ENCODE measurements around the gene WWC1. TPM values are rescaled to one million over a fixed set of nuclear protein-coding genes. Genes with fewer than 3 reads are reported as not detected.

WWC1 gene
- total and polyA plus RNA-seq, 9 of the 15 experiments (the other 6 are each of a cell fraction or from before 2014, with no cell fraction given), result under 0.01 to 0.54 (median 0.42) TPM; not detected in 6

- TF ChIP-seq, protein P1, sequence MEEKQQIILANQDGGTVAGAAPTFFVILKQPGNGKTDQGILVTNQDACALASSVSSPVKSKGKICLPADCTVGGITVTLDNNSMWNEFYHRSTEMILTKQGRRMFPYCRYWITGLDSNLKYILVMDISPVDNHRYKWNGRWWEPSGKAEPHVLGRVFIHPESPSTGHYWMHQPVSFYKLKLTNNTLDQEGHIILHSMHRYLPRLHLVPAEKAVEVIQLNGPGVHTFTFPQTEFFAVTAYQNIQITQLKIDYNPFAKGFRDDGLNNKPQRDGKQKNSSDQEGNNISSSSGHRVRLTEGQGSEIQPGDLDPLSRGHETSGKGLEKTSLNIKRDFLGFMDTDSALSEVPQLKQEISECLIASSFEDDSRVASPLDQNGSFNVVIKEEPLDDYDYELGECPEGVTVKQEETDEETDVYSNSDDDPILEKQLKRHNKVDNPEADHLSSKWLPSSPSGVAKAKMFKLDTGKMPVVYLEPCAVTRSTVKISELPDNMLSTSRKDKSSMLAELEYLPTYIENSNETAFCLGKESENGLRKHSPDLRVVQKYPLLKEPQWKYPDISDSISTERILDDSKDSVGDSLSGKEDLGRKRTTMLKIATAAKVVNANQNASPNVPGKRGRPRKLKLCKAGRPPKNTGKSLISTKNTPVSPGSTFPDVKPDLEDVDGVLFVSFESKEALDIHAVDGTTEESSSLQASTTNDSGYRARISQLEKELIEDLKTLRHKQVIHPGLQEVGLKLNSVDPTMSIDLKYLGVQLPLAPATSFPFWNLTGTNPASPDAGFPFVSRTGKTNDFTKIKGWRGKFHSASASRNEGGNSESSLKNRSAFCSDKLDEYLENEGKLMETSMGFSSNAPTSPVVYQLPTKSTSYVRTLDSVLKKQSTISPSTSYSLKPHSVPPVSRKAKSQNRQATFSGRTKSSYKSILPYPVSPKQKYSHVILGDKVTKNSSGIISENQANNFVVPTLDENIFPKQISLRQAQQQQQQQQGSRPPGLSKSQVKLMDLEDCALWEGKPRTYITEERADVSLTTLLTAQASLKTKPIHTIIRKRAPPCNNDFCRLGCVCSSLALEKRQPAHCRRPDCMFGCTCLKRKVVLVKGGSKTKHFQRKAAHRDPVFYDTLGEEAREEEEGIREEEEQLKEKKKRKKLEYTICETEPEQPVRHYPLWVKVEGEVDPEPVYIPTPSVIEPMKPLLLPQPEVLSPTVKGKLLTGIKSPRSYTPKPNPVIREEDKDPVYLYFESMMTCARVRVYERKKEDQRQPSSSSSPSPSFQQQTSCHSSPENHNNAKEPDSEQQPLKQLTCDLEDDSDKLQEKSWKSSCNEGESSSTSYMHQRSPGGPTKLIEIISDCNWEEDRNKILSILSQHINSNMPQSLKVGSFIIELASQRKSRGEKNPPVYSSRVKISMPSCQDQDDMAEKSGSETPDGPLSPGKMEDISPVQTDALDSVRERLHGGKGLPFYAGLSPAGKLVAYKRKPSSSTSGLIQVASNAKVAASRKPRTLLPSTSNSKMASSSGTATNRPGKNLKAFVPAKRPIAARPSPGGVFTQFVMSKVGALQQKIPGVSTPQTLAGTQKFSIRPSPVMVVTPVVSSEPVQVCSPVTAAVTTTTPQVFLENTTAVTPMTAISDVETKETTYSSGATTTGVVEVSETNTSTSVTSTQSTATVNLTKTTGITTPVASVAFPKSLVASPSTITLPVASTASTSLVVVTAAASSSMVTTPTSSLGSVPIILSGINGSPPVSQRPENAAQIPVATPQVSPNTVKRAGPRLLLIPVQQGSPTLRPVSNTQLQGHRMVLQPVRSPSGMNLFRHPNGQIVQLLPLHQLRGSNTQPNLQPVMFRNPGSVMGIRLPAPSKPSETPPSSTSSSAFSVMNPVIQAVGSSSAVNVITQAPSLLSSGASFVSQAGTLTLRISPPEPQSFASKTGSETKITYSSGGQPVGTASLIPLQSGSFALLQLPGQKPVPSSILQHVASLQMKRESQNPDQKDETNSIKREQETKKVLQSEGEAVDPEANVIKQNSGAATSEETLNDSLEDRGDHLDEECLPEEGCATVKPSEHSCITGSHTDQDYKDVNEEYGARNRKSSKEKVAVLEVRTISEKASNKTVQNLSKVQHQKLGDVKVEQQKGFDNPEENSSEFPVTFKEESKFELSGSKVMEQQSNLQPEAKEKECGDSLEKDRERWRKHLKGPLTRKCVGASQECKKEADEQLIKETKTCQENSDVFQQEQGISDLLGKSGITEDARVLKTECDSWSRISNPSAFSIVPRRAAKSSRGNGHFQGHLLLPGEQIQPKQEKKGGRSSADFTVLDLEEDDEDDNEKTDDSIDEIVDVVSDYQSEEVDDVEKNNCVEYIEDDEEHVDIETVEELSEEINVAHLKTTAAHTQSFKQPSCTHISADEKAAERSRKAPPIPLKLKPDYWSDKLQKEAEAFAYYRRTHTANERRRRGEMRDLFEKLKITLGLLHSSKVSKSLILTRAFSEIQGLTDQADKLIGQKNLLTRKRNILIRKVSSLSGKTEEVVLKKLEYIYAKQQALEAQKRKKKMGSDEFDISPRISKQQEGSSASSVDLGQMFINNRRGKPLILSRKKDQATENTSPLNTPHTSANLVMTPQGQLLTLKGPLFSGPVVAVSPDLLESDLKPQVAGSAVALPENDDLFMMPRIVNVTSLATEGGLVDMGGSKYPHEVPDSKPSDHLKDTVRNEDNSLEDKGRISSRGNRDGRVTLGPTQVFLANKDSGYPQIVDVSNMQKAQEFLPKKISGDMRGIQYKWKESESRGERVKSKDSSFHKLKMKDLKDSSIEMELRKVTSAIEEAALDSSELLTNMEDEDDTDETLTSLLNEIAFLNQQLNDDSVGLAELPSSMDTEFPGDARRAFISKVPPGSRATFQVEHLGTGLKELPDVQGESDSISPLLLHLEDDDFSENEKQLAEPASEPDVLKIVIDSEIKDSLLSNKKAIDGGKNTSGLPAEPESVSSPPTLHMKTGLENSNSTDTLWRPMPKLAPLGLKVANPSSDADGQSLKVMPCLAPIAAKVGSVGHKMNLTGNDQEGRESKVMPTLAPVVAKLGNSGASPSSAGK (IDR thresholded peaks at IDR 0.05), result no peak
- no peak for TF ChIP-seq CBFA2T2 (conservative IDR thresholded peaks at IDR 0.05)
- TF ChIP-seq ZNF184 (CRISPR knock-in tag; IDR thresholded peaks at IDR 0.05), result no peak
- no peak for TF ChIP-seq RFX7 (CRISPR knock-in tag; IDR thresholded peaks at IDR 0.05)
Measured at GRCh38 chr5:168319774-168320173, 28.3 kb downstream of the WWC1 start (continued).

Data from K562 (cell line).